GM12878 (cell line): ENCODE measurements around the gene OPCML. TPM values are rescaled to one million over a fixed set of nuclear protein-coding genes. Genes with fewer than 3 reads are reported as not detected.

Experiments
- BCL3 ChIP-seq: IDR thresholded peaks from 2 replicates; pipeline ENCODE4 v1.6.1; 2011; ENCODE audit warnings: borderline replicate concordance, low read depth, mild to moderate bottlenecking, moderate library complexity, low read length; ENCODE audit not compliant: insufficient read depth, poor library complexity, severe bottlenecking
- BMI1 ChIP-seq: fragments of 450-650 bp; IDR thresholded peaks from 2 replicates; pipeline ENCODE4 v1.6.1; 2016; ENCODE audit warnings: mild to moderate bottlenecking, moderate library complexity, borderline replicate concordance
- GATAD2B ChIP-seq: fragments of 450-650 bp; conservative IDR thresholded peaks from 2 replicates; pipeline ENCODE4 v1.6.1; 2017; ENCODE audit warnings: low read depth, mild to moderate bottlenecking, moderate library complexity
- HSF1 ChIP-seq: fragments of 150-350 bp; IDR thresholded peaks from 2 replicates; pipeline ENCODE4 v1.6.1; 2014; ENCODE audit warnings: mild to moderate bottlenecking, low read depth, low read length
- IRF3 ChIP-seq: fragments of 450-650 bp; IDR thresholded peaks from 2 replicates; pipeline ENCODE4 v1.6.1; 2014; ENCODE audit warnings: mild to moderate bottlenecking
- POLR2AphosphoS2 ChIP-seq: IDR thresholded peaks from 2 replicates; pipeline ENCODE4 v1.6.1; 2011; ENCODE audit warnings: low read depth, mild to moderate bottlenecking, low read length, improper control_type of control experiment, moderate library complexity
- RAD21 ChIP-seq: IDR thresholded peaks from 2 replicates; pipeline ENCODE4 v1.6.1; 2011; ENCODE audit warnings: mild to moderate bottlenecking, low read depth, low read length, moderate library complexity; ENCODE audit not compliant: insufficient read depth
- WRNIP1 ChIP-seq: IDR thresholded peaks from 2 replicates; pipeline ENCODE4 v1.6.1; 2011; ENCODE audit warnings: low read depth, low read length, improper control_type of control experiment, borderline replicate concordance
- ZNF207 ChIP-seq: fragments of 450-650 bp; IDR thresholded peaks from 2 replicates; pipeline ENCODE4 v1.6.1; 2014; ENCODE audit warnings: antibody characterized with exemption, mild to moderate bottlenecking, borderline replicate concordance
- polyA plus RNA-seq, 11 experiments: library from polyadenylated mRNA; depleted of rRNA in 4 of 11; unstranded in 6 of 11; stranded (reverse) in 5 of 11; fragments of >200 nt; fragmentation: Nextera tagmentation in 4 of 11; fragmentation: Illumina TruSeq in 1 of 11; extraction: Ambion mirVana in 4 of 11; extraction: Trizol in 1 of 11; gene quantifications; 1 replicate in 1 of 11; 2 replicates in 10 of 11; pipeline versions ENCODE4 v1.2.1 to v1.2.3, GENCODE V29; 2011 to 2016; ENCODE audit warnings: inconsistent platforms in 2 of 11, missing spikeins in 2 of 11, low read depth in 1 of 11
- total RNA-seq, 4 experiments: library from RNA; depleted of rRNA in 3 of 4; stranded (reverse); fragments of >200 nt in 3 of 4; fragmentation: Illumina TruSeq in 1 of 4; extraction: Trizol in 1 of 4; gene quantifications; 2 replicates each; pipeline versions ENCODE4 v1.2.1 to v1.2.3, GENCODE V29; 2013 to 2021

The OPCML gene
- total and polyA plus RNA-seq, 10 of the 15 experiments (the other 5 are each of a cell fraction or from before 2014, with no cell fraction given) = 0.84 TPM; not detected in 9

- no peak for TF ChIP-seq HSF1
- TF ChIP-seq BMI1 = no peak
- no peak for TF ChIP-seq WRNIP1
- TF ChIP-seq RAD21 = no peak
- no peak for TF ChIP-seq POLR2AphosphoS2
- TF ChIP-seq IRF3 = no peak
- TF ChIP-seq BCL3 = no peak
- TF ChIP-seq GATAD2B = no peak
- TF ChIP-seq ZNF207 = no peak
Observed at GRCh38 chr11:132650969-132651720, 881.2 kb downstream of the OPCML start (continued).
